ENCODE results near the gene ZBTB20. TPM values are rescaled to one million over a fixed set of nuclear protein-coding genes. Genes with fewer than 3 reads are reported as not detected.

Gene ZBTB20
- total and polyA plus RNA-seq, 7 donors, result under 0.01 to 113 (median 58.6) TPM

DNA sequence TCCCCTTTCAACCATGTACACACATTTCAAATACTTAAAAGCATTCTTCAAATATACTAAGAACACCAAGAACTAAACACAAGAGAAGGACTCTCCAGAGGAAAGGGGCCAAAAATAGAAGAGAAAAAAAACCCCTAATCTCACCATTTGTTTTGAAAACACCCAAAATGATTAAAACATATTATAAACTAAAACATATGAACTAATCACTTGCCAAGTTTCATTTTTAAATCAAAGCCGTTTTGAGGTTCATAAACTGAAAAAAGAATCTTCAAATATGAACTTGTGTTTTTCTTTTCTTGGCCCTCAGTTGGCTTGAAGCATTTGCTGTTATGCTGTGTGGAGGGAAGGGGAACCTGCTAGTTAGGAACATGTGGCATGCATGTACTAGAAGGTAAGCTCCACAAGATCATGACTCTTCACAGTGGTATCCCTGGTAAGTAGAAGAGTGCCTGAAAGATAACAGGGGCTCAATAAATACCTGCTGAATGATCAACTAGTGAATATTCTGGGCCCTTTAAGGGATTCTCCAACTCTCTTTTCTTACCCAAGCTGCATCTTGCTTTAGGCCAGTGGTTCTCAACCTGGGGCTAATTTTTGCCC is 628.8 kb downstream of the ZBTB20 start:
- 64 to 67% methylated on average over 1 of the region's 1 CpG for WGBS, 2 donors
- no peak for DNase-seq
- Histone ChIP-seq H3K4me1 (peaks cover 0 to 20% (median 16%) of the 10 kb centered on the region in 4 donors), H3K9me3 (no peaks in the 10 kb centered on the region), H3K27ac (no peak overlapping the region), H3K27me3 (no peaks in the 10 kb centered on the region), H3K36me3 (no peaks in the 10 kb centered on the region), H3K4me3 (no peak overlapping the region)
- intact Hi-C loops (cut with DNase I), result no loop called here
- TF ChIP-seq POLR2AphosphoS5 (IDR thresholded peaks at IDR 0.05) (no peak), EP300 (IDR thresholded peaks at IDR 0.05) (no peak), POLR2A (IDR thresholded peaks at IDR 0.05) (no peak)
- TF ChIP-seq, protein P1, sequence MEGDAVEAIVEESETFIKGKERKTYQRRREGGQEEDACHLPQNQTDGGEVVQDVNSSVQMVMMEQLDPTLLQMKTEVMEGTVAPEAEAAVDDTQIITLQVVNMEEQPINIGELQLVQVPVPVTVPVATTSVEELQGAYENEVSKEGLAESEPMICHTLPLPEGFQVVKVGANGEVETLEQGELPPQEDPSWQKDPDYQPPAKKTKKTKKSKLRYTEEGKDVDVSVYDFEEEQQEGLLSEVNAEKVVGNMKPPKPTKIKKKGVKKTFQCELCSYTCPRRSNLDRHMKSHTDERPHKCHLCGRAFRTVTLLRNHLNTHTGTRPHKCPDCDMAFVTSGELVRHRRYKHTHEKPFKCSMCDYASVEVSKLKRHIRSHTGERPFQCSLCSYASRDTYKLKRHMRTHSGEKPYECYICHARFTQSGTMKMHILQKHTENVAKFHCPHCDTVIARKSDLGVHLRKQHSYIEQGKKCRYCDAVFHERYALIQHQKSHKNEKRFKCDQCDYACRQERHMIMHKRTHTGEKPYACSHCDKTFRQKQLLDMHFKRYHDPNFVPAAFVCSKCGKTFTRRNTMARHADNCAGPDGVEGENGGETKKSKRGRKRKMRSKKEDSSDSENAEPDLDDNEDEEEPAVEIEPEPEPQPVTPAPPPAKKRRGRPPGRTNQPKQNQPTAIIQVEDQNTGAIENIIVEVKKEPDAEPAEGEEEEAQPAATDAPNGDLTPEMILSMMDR (IDR thresholded peaks at IDR 0.05), result no peak

DNA sequence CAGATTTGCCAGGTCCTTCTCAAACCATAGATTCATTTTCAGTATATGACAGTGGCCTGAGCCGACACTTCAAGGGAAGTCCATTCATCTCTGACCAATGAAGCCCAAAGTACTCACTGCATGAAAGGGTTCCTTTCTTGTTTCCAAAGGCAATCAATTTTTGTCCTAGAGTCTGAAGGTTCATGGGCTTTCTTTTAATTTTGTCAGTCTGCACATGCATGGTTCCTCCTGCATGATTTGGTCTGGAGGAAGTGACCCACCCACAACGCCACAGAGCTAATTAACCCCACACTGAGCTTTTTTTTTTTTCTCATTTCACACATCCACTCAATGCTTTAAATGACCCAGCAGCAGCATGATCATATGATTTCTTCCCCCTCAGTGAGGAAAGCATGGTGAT is 636.9 kb downstream of the ZBTB20 start:
- TF ChIP-seq, protein P1 (IDR thresholded peaks at IDR 0.05), result no peak
- TF ChIP-seq POLR2AphosphoS5 (IDR thresholded peaks at IDR 0.05) (no peak), POLR2A (IDR thresholded peaks at IDR 0.05) (no peak), EP300 (IDR thresholded peaks at IDR 0.05) (no peak)
- 68 to 89% methylated on average over 2 of the region's 2 CpGs for WGBS, 2 donors
- Histone ChIP-seq H3K36me3 (no peaks in the 10 kb centered on the region), H3K27me3 (no peaks in the 10 kb centered on the region), H3K27ac (no peak overlapping the region), H3K4me3 (no peak overlapping the region), H3K9me3 (no peaks in the 10 kb centered on the region), H3K4me1 (peaks cover 0 to 25% (median 7%) of the 10 kb centered on the region in 4 donors)
- intact Hi-C loops (cut with DNase I), result no loop called here
- DNase-seq, result no peak

DNA sequence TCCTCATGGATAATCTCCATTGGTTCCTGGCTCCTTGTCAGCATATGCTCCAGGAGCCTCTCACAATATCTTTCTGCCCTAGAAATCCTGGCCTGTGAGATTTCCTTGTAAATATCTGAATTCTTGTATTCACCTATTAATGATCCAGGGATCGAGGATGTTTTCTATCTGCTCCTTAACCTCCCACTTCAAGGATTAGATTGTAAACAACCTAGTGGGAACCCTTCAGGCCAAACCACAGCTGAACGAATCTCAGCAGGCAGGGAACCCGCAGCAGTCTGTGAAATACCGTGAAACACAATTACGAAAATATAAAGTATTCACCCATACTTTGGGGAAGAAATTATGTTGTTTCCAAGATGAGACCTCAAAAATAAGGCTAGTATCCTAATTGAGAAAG is 637.3 kb downstream of the ZBTB20 start:
- intact Hi-C loops (cut with DNase I), result no loop called here
- H3K36me3 ChIP-seq, result no peaks in the 10 kb centered on the region
- H3K4me3 ChIP-seq, result no peak overlapping the region
- no peak overlapping the region for H3K27ac ChIP-seq
- 89 to 90% methylated on average over 5 of the region's 5 CpGs for WGBS, 2 donors
- H3K4me1 ChIP-seq, result peaks cover 0 to 25% (median 7%) of the 10 kb centered on the region in 4 donors
- H3K9me3 ChIP-seq, result no peaks in the 10 kb centered on the region
- TF ChIP-seq POLR2AphosphoS5 (IDR thresholded peaks at IDR 0.05) (no peak), EP300 (IDR thresholded peaks at IDR 0.05) (no peak), POLR2A (IDR thresholded peaks at IDR 0.05) (no peak)
- TF ChIP-seq, protein P1 (IDR thresholded peaks at IDR 0.05), result no peak
- no peaks in the 10 kb centered on the region for H3K27me3 ChIP-seq
- DNase-seq, result no peak

DNA sequence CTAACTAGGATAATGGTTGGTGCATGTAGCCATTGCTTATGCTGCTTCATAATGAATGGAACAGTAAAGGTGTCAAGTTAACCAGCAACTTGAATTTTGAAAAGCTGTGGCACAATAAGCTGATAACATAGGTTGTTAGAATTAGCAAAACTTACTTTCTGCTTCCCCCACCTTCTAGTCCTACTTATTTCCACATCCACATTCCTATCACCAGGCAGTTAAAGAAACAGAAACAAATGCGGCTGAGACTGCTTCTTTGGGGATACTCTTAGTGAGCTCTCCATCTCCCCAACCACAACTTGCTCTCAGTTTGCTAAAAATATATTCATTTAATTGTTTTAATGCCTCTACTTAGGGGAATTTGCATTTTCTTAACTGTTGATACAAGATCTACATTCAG is 638.1 kb downstream of the ZBTB20 start:
- no peaks in the 10 kb centered on the region for H3K36me3 ChIP-seq
- H3K27me3 ChIP-seq, result no peaks in the 10 kb centered on the region
- no peak for DNase-seq
- H3K9me3 ChIP-seq, result no peaks in the 10 kb centered on the region
- no peak overlapping the region for H3K27ac ChIP-seq
- 97 to 98% methylated on average over 1 of the region's 1 CpG for WGBS, 2 donors
- H3K4me3 ChIP-seq, result no peak overlapping the region
- H3K4me1 ChIP-seq, result peaks cover 0 to 25% (median 7%) of the 10 kb centered on the region in 4 donors
- TF ChIP-seq, protein P1 (IDR thresholded peaks at IDR 0.05), result no peak
- TF ChIP-seq EP300 (IDR thresholded peaks at IDR 0.05), result no peak
- no peak for TF ChIP-seq POLR2A (IDR thresholded peaks at IDR 0.05)
- no peak for TF ChIP-seq POLR2AphosphoS5 (IDR thresholded peaks at IDR 0.05)
- intact Hi-C loops (cut with DNase I), result no loop called here

DNA sequence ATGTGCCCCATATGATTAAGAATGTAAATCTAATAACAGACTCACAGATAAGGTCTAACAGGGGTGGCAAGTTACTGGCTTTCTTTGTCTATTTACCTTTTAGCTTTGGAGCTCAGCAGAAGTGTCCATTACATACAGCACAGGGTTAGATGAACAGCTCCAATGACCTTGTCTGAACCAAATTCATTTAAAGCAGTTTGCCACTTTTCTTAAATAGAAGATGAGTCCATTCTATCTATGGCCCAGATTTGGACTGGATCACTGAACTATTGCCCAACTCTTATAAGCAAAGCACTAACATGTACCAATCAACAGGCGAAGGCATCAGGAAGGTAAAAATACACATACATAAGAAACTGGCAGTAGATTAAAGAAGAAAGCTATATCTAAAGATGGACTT is 638.9 kb downstream of the ZBTB20 start:
- Histone ChIP-seq H3K4me3 (no peak overlapping the region), H3K27me3 (no peaks in the 10 kb centered on the region), H3K4me1 (peaks cover 0 to 25% (median 7%) of the 10 kb centered on the region in 4 donors), H3K36me3 (no peaks in the 10 kb centered on the region), H3K27ac (no peak overlapping the region), H3K9me3 (no peaks in the 10 kb centered on the region)
- no peak for DNase-seq
- intact Hi-C loops (cut with DNase I), result no loop called here
- no peak for TF ChIP-seq EP300 (IDR thresholded peaks at IDR 0.05)
- no peak for TF ChIP-seq POLR2AphosphoS5 (IDR thresholded peaks at IDR 0.05)
- no peak for TF ChIP-seq POLR2A (IDR thresholded peaks at IDR 0.05)
- TF ChIP-seq, protein P1 (IDR thresholded peaks at IDR 0.05), result no peak
- WGBS, 2 donors, result 61 to 86% methylated on average over 1 of the region's 1 CpG
